Esophagus (tissue), 2 donors: Measurements from ENCODE around the gene TCF7L1. TPM values are rescaled to one million over a fixed set of nuclear protein-coding genes. Genes with fewer than 3 reads are reported as not detected.

Experiments used
- H3K27ac ChIP-seq, 2 donors: one replicate each; pipeline ENCODE4 v1.5.1; 2013; ENCODE audit warnings: low read depth in 2 of 2, mild to moderate bottlenecking in 2 of 2, inconsistent platforms in 1 of 2, low read length in 1 of 2, moderate library complexity in 1 of 2
- H3K27me3 ChIP-seq, 2 donors: one replicate each; pipeline ENCODE4 v1.6.1; 2013; ENCODE audit warnings: low read length in 2 of 2, control low read depth in 1 of 2, mild to moderate bottlenecking in 1 of 2; ENCODE audit not compliant: insufficient read depth in 2 of 2, control insufficient read depth in 1 of 2
- H3K36me3 ChIP-seq, 2 donors: one replicate each; pipeline ENCODE4 v1.6.1; 2013; ENCODE audit warnings: low read length in 1 of 2; ENCODE audit not compliant: control insufficient read depth in 2 of 2, insufficient read depth in 2 of 2
- H3K4me1 ChIP-seq, 2 donors: one replicate each; pipeline ENCODE4 v1.6.1; 2013; ENCODE audit warnings: low read length in 1 of 2; ENCODE audit not compliant: control insufficient read depth in 2 of 2, insufficient read depth in 2 of 2
- H3K4me3 ChIP-seq, 2 donors: one replicate each; pipeline ENCODE4 v1.5.1; 2013; ENCODE audit warnings: low read length in 2 of 2, mild to moderate bottlenecking in 2 of 2, low read depth in 1 of 2, moderate library complexity in 1 of 2
- H3K9me3 ChIP-seq, 2 donors: one replicate each; pipeline ENCODE4 v1.6.1; 2013; ENCODE audit warnings: mild to moderate bottlenecking in 2 of 2, low read depth in 1 of 2, low read length in 1 of 2, moderate library complexity in 1 of 2; ENCODE audit not compliant: control insufficient read depth in 2 of 2, insufficient read depth in 1 of 2
- WGBS, 2 donors: extraction: QIAGEN DNeasy Blood & Tissue Kit; methylation state at CpG; one replicate each; pipeline ENCODE4 v1.1.7; 2013; 5-methylcytosine and 5-hydroxymethylcytosine counted together
- polyA plus RNA-seq, 2 donors: library from polyadenylated mRNA; stranded (reverse); fragments of 200-250 nt; gene quantifications; one replicate each; pipeline ENCODE4 v1.2.3, GENCODE V29; 2013
- donor health status: healthy with polysubstance abuse.
- donor health status: Bipolar disorder and iron deficiency.

TCF7L1 gene
- polyA plus RNA-seq, 2 donors = 3.5 to 4.0 TPM

- H3K4me3 ChIP-seq = no peak overlapping the region
- 81 to 83% methylated on average over 8 of the region's 8 CpGs for WGBS, 2 donors
Observed at GRCh38 chr2:85221067-85221691, 88.0 kb downstream of the TCF7L1 start.

GRCh38 chr2:85222792-85223191, 89.6 kb downstream of the TCF7L1 start:
- H3K27ac ChIP-seq = no peak overlapping the region
- 48 to 50% methylated on average over 3 of the region's 3 CpGs for WGBS, 2 donors
- no peaks in the 10 kb centered on the region for H3K4me1 ChIP-seq
- no peaks in the 10 kb centered on the region for H3K9me3 ChIP-seq
- H3K36me3 ChIP-seq = no peaks in the 10 kb centered on the region
- no peak overlapping the region for H3K4me3 ChIP-seq
- H3K27me3 ChIP-seq = no peaks in the 10 kb centered on the region

More at GRCh38 chr2:85221067-85221691, 88.0 kb downstream of the TCF7L1 start:
- H3K36me3 ChIP-seq = no peaks in the 10 kb centered on the region
- no peaks in the 10 kb centered on the region for H3K4me1 ChIP-seq
- H3K27me3 ChIP-seq = no peaks in the 10 kb centered on the region
- H3K27ac ChIP-seq = no peak overlapping the region
- no peaks in the 10 kb centered on the region for H3K9me3 ChIP-seq

- Histone ChIP-seq H3K4me1 (no peaks in the 10 kb centered on the region), H3K27ac (no peak overlapping the region), H3K36me3 (no peaks in the 10 kb centered on the region), H3K9me3 (no peaks in the 10 kb centered on the region), H3K27me3 (no peaks in the 10 kb centered on the region), H3K4me3 (no peak overlapping the region)
- WGBS, 2 donors = 94 to 95% methylated on average over 8 of the region's 8 CpGs
Observed at GRCh38 chr2:85226783-85227182, 93.6 kb downstream of the TCF7L1 start.

- Histone ChIP-seq H3K27me3 (no peaks in the 10 kb centered on the region), H3K4me1 (no peaks in the 10 kb centered on the region), H3K36me3 (no peaks in the 10 kb centered on the region), H3K27ac (no peak overlapping the region), H3K4me3 (no peak overlapping the region), H3K9me3 (no peaks in the 10 kb centered on the region)
- WGBS, 2 donors = 64 to 67% methylated on average over 10 of the region's 10 CpGs
Observed at GRCh38 chr2:85230679-85231467, 97.7 kb downstream of the TCF7L1 start.

GRCh38 chr2:85231468-85231805, 98.2 kb downstream of the TCF7L1 start:
- no peak overlapping the region for H3K4me3 ChIP-seq
- 79 to 80% methylated on average over 6 of the region's 6 CpGs for WGBS, 2 donors
- no peaks in the 10 kb centered on the region for H3K27me3 ChIP-seq
- H3K36me3 ChIP-seq = no peaks in the 10 kb centered on the region
- H3K27ac ChIP-seq = no peak overlapping the region
- H3K4me1 ChIP-seq = no peaks in the 10 kb centered on the region
- H3K9me3 ChIP-seq = no peaks in the 10 kb centered on the region

- H3K9me3 ChIP-seq = no peaks in the 10 kb centered on the region
- H3K36me3 ChIP-seq = no peaks in the 10 kb centered on the region
- WGBS, 2 donors = 77 to 81% methylated on average over 10 of the region's 10 CpGs
- H3K4me3 ChIP-seq = no peak overlapping the region
- H3K27ac ChIP-seq = no peak overlapping the region
- H3K27me3 ChIP-seq = no peaks in the 10 kb centered on the region
- H3K4me1 ChIP-seq = no peaks in the 10 kb centered on the region
Observed at GRCh38 chr2:85231952-85232351, 98.8 kb downstream of the TCF7L1 start.

GRCh38 chr2:85234868-85235267, 101.7 kb downstream of the TCF7L1 start:
- Histone ChIP-seq H3K36me3 (no peaks in the 10 kb centered on the region), H3K27ac (no peak overlapping the region), H3K9me3 (no peaks in the 10 kb centered on the region), H3K4me3 (no peak overlapping the region), H3K4me1 (no peaks in the 10 kb centered on the region), H3K27me3 (no peaks in the 10 kb centered on the region)
- WGBS, 2 donors = 89 to 92% methylated on average over 2 of the region's 2 CpGs

GRCh38 chr2:85235281-85235680, 102.1 kb downstream of the TCF7L1 start:
- H3K36me3 ChIP-seq = no peaks in the 10 kb centered on the region
- H3K4me1 ChIP-seq = no peaks in the 10 kb centered on the region
- H3K4me3 ChIP-seq = no peak overlapping the region
- H3K9me3 ChIP-seq = no peaks in the 10 kb centered on the region
- 86 to 88% methylated on average over 5 of the region's 5 CpGs for WGBS, 2 donors
- H3K27me3 ChIP-seq = no peaks in the 10 kb centered on the region
- no peak overlapping the region for H3K27ac ChIP-seq

- WGBS, 2 donors = 84 to 86% methylated on average over 3 of the region's 3 CpGs
- Histone ChIP-seq H3K27ac (no peak overlapping the region), H3K27me3 (no peaks in the 10 kb centered on the region), H3K4me1 (no peaks in the 10 kb centered on the region), H3K9me3 (no peaks in the 10 kb centered on the region), H3K4me3 (no peak overlapping the region), H3K36me3 (no peaks in the 10 kb centered on the region)
Observed at GRCh38 chr2:85236084-85236483, 102.9 kb downstream of the TCF7L1 start.
